HTR-8/SVneo (cell line): ENCODE measurements around the gene HSPA5.
"Not testable (repeated sequence)": the region's sequence is repeated elsewhere in the genome, so short reads cannot be mapped to it uniquely, and the experiment has no call there.

ENCODE experiments used
- DNase-seq: peaks from one replicate; pipeline ENCODE4 v3.0.0; 2011; ENCODE audit warnings: low spot score, mixed read lengths; ENCODE audit not compliant: insufficient read length
- FAIRE-seq: peaks from 2 replicates; lab custom pipeline; 2011; peaks lifted over from hg19 to GRCh38; lab: Jason Lieb, UNC

Gene HSPA5

GRCh38 chr9:125200216-125201047 lies 40.7 kb downstream of the HSPA5 start, which contains the start of gene RABEPK:
TSS of gene RABEPK (plus strand) at chr9:125200542. CDS start at chr9:125203014, 2,472 bp downstream.
- DNase-seq: peak; percentile 92
- FAIRE-seq: no peak

- DNase-seq, FAIRE-seq: not testable (repeated sequence)
These were observed 45.6 kb downstream of the HSPA5 start for GRCh38 chr9:125195591-125195990.

GRCh38 chr9:125194466-125194865 lies 46.7 kb downstream of the HSPA5 start:
- not testable (repeated sequence) for FAIRE-seq, DNase-seq

GRCh38 chr9:125190361-125190801 lies 50.8 kb downstream of the HSPA5 start:
- DNase-seq (no peak), FAIRE-seq (no peak)

GRCh38 chr9:125189361-125190289 lies 51.5 kb downstream of the HSPA5 start, which contains the start of gene PPP6C:
TSS of gene PPP6C (minus strand) at chr9:125189803. CDS start at chr9:125189718, 85 bp downstream.
- FAIRE-seq (no peak), DNase-seq (peak; percentile 95)

GRCh38 chr9:125189011-125189360 lies 52.2 kb downstream of the HSPA5 start:
- FAIRE-seq: no peak
- DNase-seq: no peak
